ENCODE data around the gene LRRC66.

DNA sequence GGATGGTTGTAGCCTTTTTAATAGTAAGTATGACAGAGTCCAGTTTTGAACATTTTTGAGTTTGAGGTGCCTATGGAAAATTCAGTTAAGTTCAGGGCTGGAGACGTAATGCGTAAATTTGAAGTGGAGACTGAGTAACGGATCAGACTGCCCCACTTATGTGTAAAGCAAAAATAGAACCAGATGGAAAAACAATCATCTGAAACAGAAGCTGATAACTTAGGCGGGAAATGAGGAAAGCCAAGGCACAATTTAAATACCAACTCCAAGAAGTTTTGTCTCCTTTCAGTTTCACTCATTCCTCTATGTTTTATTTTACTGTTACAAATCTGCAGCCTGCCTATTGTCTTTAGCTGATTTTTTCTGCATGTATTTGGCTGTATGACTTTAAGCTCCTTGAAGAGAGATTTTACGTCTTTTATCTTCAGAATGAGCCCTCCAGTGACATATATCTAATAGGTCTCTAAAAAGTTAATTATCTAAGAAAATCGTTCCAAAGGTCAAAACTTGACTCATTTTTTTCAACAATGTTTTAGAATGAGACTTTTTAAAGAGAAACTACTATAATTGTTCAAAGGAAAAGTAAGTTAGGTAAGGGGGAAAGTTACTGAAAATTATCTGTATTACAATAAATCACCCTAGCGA, 16.8 kb upstream of the LRRC66 start:
- TF ChIP-seq RB1 (IDR thresholded peaks at IDR 0.05; ENCODE audit: low read depth) (no peak), ESRRA (IDR thresholded peaks at IDR 0.05; ENCODE audit: borderline replicate concordance, low read depth) (no peak), EP300 (IDR thresholded peaks at IDR 0.05; ENCODE audit: low read length) (no peak), FOXJ3 (CRISPR knock-in tag; IDR thresholded peaks at IDR 0.05) (no peak), HDAC2 (IDR thresholded peaks at IDR 0.05) (no peak), DPF2 (IDR thresholded peaks at IDR 0.05) (no peak)
- TF ChIP-seq, protein P1, sequence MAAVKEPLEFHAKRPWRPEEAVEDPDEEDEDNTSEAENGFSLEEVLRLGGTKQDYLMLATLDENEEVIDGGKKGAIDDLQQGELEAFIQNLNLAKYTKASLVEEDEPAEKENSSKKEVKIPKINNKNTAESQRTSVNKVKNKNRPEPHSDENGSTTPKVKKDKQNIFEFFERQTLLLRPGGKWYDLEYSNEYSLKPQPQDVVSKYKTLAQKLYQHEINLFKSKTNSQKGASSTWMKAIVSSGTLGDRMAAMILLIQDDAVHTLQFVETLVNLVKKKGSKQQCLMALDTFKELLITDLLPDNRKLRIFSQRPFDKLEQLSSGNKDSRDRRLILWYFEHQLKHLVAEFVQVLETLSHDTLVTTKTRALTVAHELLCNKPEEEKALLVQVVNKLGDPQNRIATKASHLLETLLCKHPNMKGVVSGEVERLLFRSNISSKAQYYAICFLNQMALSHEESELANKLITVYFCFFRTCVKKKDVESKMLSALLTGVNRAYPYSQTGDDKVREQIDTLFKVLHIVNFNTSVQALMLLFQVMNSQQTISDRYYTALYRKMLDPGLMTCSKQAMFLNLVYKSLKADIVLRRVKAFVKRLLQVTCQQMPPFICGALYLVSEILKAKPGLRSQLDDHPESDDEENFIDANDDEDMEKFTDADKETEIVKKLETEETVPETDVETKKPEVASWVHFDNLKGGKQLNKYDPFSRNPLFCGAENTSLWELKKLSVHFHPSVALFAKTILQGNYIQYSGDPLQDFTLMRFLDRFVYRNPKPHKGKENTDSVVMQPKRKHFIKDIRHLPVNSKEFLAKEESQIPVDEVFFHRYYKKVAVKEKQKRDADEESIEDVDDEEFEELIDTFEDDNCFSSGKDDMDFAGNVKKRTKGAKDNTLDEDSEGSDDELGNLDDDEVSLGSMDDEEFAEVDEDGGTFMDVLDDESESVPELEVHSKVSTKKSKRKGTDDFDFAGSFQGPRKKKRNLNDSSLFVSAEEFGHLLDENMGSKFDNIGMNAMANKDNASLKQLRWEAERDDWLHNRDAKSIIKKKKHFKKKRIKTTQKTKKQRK (IDR thresholded peaks at IDR 0.05; ENCODE audit: borderline replicate concordance, low read depth, low read length), result no peak
- TF ChIP-seq, protein P2, sequence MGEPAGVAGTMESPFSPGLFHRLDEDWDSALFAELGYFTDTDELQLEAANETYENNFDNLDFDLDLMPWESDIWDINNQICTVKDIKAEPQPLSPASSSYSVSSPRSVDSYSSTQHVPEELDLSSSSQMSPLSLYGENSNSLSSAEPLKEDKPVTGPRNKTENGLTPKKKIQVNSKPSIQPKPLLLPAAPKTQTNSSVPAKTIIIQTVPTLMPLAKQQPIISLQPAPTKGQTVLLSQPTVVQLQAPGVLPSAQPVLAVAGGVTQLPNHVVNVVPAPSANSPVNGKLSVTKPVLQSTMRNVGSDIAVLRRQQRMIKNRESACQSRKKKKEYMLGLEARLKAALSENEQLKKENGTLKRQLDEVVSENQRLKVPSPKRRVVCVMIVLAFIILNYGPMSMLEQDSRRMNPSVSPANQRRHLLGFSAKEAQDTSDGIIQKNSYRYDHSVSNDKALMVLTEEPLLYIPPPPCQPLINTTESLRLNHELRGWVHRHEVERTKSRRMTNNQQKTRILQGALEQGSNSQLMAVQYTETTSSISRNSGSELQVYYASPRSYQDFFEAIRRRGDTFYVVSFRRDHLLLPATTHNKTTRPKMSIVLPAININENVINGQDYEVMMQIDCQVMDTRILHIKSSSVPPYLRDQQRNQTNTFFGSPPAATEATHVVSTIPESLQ (CRISPR knock-in tag; IDR thresholded peaks at IDR 0.05), result no peak
